DMS 273 (cell line): ENCODE results near the gene EVL.
"Not testable (repeated sequence)": the region's sequence is repeated elsewhere in the genome, so short reads cannot be mapped to it uniquely, and the experiment has no call there.

Experiments used
- DNase-seq: peaks from one replicate; lab custom pipeline; 2025; ENCODE audit not compliant: unreplicated experiment; lab: John Stamatoyannopoulos, UW

Gene EVL

DNA sequence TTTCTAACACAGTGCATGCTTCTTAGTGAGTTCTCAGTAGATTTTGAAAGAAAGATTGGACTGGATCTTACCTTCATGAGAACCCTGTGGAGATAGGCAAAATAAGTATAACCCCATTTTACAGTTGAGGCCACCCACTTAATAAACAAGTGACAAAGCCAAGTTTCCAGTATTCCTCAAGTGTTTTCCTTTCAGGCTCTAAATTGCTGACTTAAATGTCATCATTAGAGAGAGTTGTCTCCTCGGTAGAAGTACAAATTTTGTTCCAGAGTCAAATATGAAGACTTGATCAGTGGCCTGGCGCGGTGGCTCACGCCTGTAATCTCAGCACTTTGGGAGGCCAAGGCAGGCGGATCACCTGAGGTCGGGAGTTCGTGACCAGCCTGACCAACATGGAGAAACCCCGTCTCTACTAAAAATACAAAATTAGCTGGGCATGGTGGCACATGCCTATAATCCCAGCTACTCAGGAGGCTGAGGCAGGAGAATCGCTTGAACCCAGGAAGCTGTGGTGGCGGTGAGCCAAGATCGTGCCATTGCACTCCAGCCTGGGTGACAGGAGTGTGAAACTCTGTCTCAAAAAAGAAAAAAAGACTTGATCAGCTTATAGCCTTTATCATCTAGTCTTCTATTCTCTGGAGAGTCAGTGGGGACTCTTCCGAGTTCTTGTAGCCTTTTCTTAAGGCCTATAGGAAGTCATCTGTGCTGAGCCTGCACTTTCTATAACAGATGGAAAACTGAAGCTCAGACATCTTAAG is 708 bp upstream of the EVL start:
- DNase-seq, result not testable (repeated sequence)

- DNase-seq, result no peak
Measured at GRCh38 chr14:100065942-100066574, 836 bp downstream of the EVL start.

DNA sequence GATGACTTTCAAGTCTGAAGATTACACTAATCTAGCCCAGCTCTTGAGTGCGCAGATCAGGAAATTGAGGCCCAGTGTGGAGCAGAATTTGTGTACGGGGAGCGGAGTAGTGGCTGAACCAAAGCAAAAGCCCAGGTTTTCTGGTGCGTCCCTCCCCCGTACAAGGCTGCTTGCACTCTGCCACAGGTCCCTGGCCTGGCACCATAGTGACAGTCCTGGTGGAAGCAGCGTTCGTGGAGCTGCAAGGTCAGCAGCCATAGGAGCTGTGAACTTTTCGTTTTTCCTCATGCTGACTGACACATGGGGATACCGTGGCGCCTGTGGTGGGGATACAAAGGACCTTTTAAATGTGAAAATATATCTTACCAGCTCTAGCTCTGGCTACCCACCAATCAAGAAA is 1.7 kb downstream of the EVL start:
- no peak for DNase-seq

GRCh38 chr14:100067481-100067880 is 2.3 kb downstream of the EVL start:
- no peak for DNase-seq

DNA sequence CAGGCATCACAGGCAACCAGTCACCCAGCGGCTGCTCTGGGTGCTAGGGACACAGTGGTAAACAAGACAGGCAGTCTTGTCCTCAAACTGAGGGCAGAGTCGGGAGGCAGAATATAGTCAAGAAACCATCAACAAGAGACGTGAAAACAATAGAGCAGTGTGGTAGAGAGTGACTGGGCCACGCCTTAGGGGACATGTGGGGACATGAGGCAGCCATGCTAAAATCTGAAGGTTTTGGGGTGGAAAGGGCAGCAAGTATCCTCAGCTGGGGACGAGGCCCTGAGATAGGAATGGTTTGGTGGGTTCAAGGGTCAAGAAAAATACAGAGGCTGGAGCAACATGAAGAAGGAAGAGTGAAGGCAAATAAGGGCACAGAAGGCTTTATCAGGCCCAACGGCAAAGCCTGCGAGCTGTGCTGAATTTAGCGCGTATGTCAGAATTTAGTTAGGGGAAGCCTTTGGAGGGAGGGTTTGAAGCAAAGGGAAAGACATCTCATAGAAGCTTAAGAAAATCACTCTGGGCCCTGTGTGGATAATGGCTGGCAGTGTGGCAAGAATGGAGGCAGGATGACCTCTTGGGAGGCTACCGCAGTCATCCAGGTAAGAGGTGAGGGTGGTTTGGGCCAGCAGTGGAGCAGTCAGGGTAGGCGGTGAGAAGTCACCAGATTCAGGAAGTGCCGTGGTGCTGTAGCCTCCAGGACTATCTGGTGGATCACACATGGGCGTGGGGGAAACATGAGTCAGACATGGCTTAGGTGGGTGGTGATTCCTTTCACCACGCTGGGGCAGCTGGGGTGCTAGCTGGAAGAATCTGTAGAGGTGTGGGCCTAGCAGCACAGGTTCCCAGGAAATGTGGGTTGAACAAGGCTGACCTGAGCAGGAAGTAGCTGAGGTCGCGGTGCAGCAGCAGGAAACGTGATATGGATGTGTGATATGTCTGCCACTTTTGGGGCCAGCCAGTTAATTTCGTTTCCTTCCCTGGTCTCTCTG is 3.0 kb downstream of the EVL start:
- DNase-seq, result no peak

DNA sequence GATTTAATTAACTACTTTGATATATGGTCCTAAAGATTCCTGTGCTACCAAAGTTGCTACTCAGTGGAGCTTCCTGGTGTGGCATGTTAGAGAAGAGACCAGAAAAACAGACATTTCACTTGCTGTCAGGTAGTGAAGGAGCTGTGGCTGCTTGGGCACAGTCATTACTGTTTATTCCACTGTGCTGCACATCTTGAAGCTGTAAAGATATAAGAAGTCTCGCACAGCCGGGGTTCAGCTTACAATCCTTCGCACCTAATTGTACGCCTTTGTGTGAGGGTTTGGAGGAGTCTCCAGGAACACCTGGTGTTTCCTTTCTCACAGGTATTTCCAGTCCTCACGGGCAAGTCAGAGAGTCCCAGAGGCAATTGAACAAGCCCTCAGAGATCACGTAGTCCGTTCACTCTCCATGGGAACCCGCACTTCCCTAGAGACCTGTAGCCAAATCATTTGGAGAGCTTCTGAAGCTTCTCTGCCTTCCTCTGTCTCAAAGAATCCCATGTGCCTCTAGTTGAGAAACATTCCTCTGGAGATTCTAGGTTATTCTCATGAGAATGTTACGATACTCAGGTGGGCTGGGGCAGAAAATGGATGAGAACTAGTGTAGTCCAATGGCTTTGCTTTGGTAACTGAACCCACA is 4.1 kb downstream of the EVL start:
- no peak for DNase-seq

GRCh38 chr14:100070310-100070709 is 5.1 kb downstream of the EVL start:
- no peak for DNase-seq

DNA sequence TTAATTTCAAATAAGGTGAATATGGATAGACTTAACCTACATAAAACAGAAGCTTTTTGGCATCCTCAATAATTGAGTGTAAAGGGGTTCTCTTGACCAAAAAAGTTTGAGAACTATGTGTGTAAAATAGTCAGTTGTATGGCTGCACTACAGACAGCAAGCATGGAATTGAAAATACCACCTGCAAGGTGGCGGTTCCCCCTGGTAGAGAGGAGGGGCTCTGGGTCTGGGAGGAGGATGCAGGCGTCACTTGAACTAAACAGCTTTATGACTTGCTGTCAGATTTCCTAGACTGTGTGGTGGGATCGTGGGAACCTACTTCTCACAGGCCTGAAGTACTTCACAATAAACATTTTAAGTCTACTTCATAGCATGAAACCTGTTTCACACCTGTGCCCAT is 6.3 kb downstream of the EVL start:
- DNase-seq, result no peak

- no peak for DNase-seq
Measured at GRCh38 chr14:100072783-100073346, 7.6 kb downstream of the EVL start.

DNA sequence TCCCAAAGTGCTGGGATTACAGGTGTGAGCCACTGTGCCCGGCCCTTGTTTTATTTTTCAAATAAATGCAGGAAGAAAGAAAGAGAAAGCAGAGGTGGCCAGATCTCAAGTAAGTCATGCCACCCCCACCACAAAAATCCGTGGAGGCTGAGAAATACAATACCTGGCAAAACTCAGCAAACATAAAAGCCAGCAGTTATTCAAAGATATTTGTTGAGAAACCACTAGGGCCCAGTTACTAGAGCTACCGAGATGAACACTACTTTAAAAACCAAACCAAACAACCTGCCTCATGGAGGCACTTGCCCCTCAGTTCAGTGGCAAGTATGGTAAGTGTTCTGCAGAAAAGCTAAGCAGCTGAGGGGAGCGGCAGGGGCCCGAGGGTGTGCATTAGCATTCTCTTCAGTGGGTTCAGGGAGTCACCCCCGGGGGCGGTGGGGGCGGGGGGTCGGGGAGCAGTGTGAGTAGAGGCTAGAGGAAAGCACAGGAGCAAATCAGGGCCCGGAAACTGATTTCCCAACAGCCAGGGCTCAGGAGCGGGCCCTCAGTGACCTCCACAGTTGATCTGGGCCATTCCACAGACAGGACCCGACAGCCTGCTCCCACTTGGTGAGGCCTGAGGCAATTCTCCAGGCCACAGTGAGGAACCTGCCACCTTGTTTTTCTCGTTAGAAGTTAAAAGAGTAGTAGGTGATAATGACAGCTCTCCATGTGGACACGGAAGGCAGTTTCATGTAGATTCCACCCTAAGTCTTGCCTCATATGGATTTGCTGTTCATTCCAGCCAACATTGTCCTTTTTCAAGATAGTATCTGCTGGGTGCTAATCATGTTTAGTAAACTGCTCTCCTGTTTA is 8.6 kb downstream of the EVL start:
- DNase-seq, result no peak

- no peak for DNase-seq
Measured at GRCh38 chr14:100074431-100075100, 9.3 kb downstream of the EVL start.

DNA sequence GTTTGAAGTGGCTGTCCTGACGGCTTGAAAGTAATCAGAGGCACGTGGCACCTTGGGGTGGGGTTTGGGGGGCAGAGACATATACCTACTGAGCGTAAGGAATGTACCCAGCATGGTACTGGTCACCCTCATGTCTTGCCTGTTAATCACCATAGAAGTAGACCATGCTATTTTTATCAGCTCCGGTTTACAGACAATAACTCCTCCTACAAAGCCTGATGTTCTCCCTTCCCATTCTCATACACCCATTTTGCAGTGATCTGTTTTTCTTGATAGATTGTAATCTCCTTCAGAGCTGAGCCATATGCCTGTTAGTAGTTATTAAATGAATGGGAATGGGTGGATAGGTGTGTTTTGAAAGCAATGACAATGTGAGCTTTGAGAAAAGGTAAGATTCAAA is 10.5 kb downstream of the EVL start:
- DNase-seq, result no peak

DNA sequence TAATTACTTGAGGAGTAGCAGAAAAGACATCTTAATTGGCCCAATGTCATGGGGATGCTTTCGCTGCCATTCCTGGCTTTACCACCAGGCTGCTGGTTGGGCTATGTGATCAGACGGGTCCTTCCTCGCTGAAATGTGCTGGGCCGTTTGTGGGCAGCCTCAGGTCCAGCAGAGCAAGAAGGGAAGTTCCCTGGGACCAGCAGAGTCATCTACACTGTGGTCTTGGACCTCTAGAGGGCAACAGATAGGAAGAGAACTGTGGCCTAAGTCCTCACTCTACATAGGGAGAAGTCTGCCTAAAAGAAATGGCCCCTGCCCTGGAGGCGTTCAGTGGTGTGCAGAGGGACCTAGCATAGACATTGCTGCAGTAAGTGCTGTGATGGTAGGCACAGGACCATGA is 10.9 kb downstream of the EVL start:
- no peak for DNase-seq

DNA sequence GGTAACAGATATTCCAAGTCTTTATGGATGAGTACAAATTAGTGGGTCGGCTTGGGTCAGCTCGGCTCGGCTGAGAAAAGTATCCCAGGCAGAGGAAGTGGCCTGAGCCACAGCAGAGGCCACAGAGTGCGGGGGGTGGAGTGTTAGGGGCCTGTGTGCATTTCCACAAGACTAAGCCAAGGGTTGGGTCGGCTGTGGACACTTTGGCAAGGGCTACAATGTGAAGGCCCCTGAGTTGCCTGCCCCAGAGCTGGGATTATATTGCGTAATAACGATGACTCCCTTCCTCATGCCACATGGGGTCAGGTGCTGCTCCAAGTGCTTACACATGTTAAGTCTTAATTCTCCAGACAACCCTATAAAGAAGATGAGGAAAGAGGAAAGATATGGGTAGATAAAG is 11.4 kb downstream of the EVL start:
- DNase-seq, result no peak

GRCh38 chr14:100077441-100077840 is 12.2 kb downstream of the EVL start:
- no peak for DNase-seq

- no peak for DNase-seq
Measured at GRCh38 chr14:100078216-100078803, 13.1 kb downstream of the EVL start.

DNA sequence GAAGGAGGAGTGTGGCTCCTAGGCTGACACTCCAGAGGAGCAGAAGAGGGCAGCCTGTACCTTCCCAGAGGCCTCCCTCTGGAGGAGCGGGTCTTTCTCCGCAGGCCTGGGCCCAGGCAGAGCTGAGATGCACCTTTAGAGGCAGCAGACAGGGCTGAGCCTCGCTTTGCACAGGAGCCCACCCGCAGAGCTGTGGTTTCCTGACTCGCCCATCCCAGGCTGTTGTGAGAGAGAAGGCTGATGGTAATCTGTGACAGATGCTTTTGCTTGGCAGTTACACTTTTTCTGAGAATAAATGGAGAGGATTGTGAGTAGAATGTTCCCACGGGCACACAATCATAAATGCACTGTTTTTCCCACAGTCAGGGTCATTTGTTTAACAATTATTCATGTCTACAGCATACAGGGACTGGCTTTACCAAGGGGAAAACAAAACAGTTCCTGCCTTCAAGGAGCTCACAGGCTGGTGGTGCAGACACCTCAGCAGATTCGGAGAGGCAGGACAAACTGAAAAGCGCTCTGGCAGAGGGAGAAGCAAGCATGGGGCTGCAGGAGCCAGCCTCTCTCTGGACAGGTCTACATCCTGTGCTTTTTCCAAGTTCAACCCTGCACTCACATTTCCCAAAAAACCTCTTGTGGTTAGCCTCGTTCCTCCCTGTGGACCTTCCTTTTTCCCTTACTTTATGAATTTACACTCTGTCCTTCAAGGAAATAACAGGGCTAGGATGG is 13.9 kb downstream of the EVL start:
- DNase-seq, result peak; percentile 89

DNA sequence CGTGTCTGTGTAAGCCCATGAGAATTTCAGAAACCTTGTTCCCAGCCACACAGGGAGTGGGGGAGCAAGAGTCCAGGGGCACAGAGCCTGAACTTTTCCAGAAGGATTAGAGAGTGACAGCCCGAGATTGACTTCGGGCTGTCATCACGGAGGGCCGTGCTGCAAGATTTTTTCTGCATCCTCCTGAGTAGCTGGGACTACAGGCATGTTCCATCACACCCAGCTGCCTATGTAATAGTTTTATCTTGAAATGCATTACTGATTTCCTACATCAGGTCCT is 14.4 kb downstream of the EVL start:
- DNase-seq, result no peak

- DNase-seq, result no peak
Measured at GRCh38 chr14:100080206-100080605, 15.0 kb downstream of the EVL start.
